Measurements from ENCODE around the gene LIN52. TPM values are rescaled to one million over a fixed set of nuclear protein-coding genes. Genes with fewer than 3 reads are reported as not detected.

The LIN52 gene
- polyA plus RNA-seq, 2 of the 4 experiments (the other 2 are of a cell fraction): 9.3 to 10.8 TPM

DNA sequence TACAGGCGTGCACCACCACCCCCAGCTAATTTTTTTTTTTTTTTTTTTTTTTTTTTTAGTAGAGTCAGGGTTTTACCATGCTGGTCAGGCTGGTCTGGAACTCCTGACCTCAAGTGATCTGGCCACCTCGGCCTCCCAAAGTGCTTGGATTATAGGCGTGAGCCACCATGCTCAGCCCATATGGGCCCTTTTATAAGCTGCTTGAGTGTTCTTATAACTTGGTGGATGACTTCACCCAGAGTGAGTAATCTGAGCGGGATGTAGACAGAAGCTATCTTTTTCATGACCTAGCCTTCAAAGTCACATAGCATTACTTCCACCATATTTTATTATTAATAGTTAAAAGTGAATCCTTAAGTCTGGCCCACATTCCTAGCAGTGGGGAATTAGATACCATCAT is 49.2 kb upstream of the LIN52 start (continued):
- TF ChIP-seq HMGXB4 (CRISPR knock-in tag; IDR thresholded peaks at IDR 0.05; ENCODE audit: borderline replicate concordance): no peak
- no peak for TF ChIP-seq USF2 (IDR thresholded peaks at IDR 0.05)
- no peak for TF ChIP-seq RAD21 (conservative IDR thresholded peaks at IDR 0.05 in 1 of 2, IDR thresholded peaks at IDR 0.05 in 1 of 2)
- no peak for TF ChIP-seq JUNB (IDR thresholded peaks at IDR 0.05)
- TF ChIP-seq, protein P1, sequence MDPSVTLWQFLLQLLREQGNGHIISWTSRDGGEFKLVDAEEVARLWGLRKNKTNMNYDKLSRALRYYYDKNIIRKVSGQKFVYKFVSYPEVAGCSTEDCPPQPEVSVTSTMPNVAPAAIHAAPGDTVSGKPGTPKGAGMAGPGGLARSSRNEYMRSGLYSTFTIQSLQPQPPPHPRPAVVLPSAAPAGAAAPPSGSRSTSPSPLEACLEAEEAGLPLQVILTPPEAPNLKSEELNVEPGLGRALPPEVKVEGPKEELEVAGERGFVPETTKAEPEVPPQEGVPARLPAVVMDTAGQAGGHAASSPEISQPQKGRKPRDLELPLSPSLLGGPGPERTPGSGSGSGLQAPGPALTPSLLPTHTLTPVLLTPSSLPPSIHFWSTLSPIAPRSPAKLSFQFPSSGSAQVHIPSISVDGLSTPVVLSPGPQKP (IDR thresholded peaks at IDR 0.05; ENCODE audit: low read depth, low read length): no peak
- TF ChIP-seq, protein P2, sequence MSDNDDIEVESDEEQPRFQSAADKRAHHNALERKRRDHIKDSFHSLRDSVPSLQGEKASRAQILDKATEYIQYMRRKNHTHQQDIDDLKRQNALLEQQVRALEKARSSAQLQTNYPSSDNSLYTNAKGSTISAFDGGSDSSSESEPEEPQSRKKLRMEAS (IDR thresholded peaks at IDR 0.05): no peak

DNA sequence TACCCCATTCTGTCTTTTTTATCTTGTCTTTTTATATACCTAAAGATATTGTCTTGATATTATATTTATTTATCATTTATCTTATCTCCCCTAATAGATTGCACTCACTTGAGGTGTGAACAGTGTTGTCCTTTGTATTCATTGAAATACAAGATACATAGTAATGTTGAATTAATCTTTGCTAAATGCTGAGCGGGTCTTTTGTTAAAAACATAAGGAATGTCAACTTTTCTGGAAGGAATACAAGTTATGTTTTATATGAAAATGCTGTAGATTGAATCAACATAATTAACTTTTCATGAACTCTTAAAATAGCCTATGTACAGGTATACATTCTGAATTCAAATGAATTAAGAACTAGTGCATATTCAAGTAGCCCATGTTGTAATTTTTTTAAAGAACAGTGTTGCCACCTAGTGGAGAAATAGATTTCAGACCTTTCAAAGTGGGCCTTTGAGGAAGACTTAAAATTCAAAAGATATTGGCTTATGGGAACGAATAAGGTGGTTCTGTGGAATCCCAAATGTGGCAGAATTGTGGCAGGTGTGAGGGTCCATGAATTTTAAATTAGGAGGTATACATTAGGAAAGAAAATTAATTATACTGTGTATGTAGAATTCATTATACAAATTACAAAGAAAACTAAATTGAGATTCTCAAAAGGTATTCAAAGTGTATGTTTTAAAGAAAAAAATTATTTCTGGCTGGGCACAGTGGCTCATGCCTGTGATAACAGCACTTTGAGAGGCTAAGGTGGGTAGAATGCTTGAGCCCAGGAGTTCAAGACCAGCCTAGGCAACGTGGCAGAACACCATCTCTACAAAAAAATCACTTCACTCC is 46.5 kb upstream of the LIN52 start:
- DNase-seq (ENCODE audit: low read depth in 1 of 2, low spot score in 1 of 2) (peak; percentile 62 to 66), ATAC-seq (peak; percentile 62 to 77; a peak in 4 of 6 replicates), FAIRE-seq (peak; percentile 92)
- POLR2A ChIA-PET: no interaction called here
- Histone ChIP-seq H3K4me3 (no peak overlapping the region), H3K27ac (no peak overlapping the region), H3K4me2 (no peak overlapping the region), H3K4me1 (no peaks in the 10 kb centered on the region), H3K9me3 (no peaks in the 10 kb centered on the region)
- peak; percentile 76 to 81 for TF ChIP-seq RAD21 (conservative IDR thresholded peaks at IDR 0.05 in 1 of 2, IDR thresholded peaks at IDR 0.05 in 1 of 2)
- TF ChIP-seq ZC3H11A (IDR thresholded peaks at IDR 0.05): no peak
- TF ChIP-seq HOXB13 (CRISPR knock-in tag; IDR thresholded peaks at IDR 0.05; ENCODE audit: low read depth): no peak
- TF ChIP-seq, protein P3, sequence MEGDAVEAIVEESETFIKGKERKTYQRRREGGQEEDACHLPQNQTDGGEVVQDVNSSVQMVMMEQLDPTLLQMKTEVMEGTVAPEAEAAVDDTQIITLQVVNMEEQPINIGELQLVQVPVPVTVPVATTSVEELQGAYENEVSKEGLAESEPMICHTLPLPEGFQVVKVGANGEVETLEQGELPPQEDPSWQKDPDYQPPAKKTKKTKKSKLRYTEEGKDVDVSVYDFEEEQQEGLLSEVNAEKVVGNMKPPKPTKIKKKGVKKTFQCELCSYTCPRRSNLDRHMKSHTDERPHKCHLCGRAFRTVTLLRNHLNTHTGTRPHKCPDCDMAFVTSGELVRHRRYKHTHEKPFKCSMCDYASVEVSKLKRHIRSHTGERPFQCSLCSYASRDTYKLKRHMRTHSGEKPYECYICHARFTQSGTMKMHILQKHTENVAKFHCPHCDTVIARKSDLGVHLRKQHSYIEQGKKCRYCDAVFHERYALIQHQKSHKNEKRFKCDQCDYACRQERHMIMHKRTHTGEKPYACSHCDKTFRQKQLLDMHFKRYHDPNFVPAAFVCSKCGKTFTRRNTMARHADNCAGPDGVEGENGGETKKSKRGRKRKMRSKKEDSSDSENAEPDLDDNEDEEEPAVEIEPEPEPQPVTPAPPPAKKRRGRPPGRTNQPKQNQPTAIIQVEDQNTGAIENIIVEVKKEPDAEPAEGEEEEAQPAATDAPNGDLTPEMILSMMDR (IDR thresholded peaks at IDR 0.05): peak; percentile 75
- peak; percentile 65 for TF ChIP-seq SMC3 (IDR thresholded peaks at IDR 0.05)
- no peak for TF ChIP-seq PHF8 (IDR thresholded peaks at IDR 0.05; ENCODE audit: borderline replicate concordance, low read depth)
- peak; percentile 67 for TF ChIP-seq MAFK (IDR thresholded peaks at IDR 0.05; ENCODE audit: partially characterized antibody)
- 48% methylated on average over 3 of the region's 3 CpGs for WGBS (ENCODE audit: missing lambda C conversion rate)
- CTCF ChIA-PET: interaction anchor here (0.7 to 1.0 kb wide), 4 partner anchors 15 to 88 kb away, joined by 3 to 5 read pairs (median 4); partner anchors contain the start of genes COQ6 and FAM161B

DNA sequence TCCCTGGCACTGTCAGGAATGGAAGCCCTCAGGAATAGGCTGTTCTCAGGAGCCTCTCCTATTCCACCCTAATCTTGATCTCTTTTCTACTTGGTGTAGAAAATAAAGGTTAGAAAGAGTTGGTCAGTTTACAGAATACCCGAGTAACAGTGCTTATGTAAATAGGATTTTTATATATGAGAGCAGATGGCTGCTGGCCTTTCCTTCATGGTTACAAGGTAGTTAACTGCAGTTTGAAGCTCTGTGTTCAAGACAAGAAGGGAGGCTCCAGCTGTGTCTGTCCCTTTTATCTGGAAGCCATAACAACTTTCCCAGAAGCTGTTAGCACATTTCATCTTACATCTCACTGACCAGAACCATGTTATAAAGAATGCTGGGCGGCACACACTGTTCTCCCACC is 42.5 kb upstream of the LIN52 start:
- ChIA-PET POLR2A (no interaction called here), CTCF (interaction anchor here (1.9 kb wide), 1 partner anchor 51 kb away, joined by 4 read pairs; no protein-coding TSS in a partner anchor)
- no peak overlapping the region for H3K27ac ChIP-seq
- no peaks in the 10 kb centered on the region for H3K4me1 ChIP-seq
- H3K4me3 ChIP-seq: no peak overlapping the region
- ATAC-seq (no peak), DNase-seq (ENCODE audit: low read depth in 1 of 2, low spot score in 1 of 2) (no peak), FAIRE-seq (no peak)
- WGBS (ENCODE audit: missing lambda C conversion rate): 69% methylated on average over 2 of the region's 2 CpGs
- TF ChIP-seq E2F6 (IDR thresholded peaks at IDR 0.05; ENCODE audit: borderline replicate concordance, low read depth) (no peak), HOXA7 (CRISPR knock-in tag; IDR thresholded peaks at IDR 0.05) (no peak), RNF2 (IDR thresholded peaks at IDR 0.05; ENCODE audit: borderline replicate concordance, low read depth) (no peak), MAFK (IDR thresholded peaks at IDR 0.05; ENCODE audit: partially characterized antibody) (no peak), PHF8 (IDR thresholded peaks at IDR 0.05; ENCODE audit: borderline replicate concordance, low read depth) (no peak), ZNF302 (CRISPR knock-in tag; IDR thresholded peaks at IDR 0.05) (no peak)
- TF ChIP-seq, protein P3 (IDR thresholded peaks at IDR 0.05): no peak
- TF ChIP-seq, protein P4, sequence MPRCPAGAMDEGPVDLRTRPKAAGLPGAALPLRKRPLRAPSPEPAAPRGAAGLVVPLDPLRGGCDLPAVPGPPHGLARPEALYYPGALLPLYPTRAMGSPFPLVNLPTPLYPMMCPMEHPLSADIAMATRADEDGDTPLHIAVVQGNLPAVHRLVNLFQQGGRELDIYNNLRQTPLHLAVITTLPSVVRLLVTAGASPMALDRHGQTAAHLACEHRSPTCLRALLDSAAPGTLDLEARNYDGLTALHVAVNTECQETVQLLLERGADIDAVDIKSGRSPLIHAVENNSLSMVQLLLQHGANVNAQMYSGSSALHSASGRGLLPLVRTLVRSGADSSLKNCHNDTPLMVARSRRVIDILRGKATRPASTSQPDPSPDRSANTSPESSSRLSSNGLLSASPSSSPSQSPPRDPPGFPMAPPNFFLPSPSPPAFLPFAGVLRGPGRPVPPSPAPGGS (IDR thresholded peaks at IDR 0.05): no peak
- TF ChIP-seq, protein P1 (IDR thresholded peaks at IDR 0.05; ENCODE audit: low read depth, low read length): no peak
- H3K4me2 ChIP-seq: no peak overlapping the region
- no peaks in the 10 kb centered on the region for H3K9me3 ChIP-seq
